WERI-Rb-1 (cell line): Measurements from ENCODE around the gene ZNF431.
"Not testable (repeated sequence)": the region's sequence is repeated elsewhere in the genome, so short reads cannot be mapped to it uniquely, and the experiment has no call there.

Experiments
- DNase-seq: peaks from one replicate; pipeline ENCODE4 v3.0.0-alpha.2; 2020
- H3K27ac ChIP-seq: fragments of 250-450 bp; sonication (Bioruptor Pico); 2 replicates; pipeline ENCODE4 v1.5.1; 2020; ENCODE audit warnings: mild to moderate bottlenecking, moderate library complexity
- H3K27me3 ChIP-seq: fragments of 250-450 bp; sonication (Bioruptor Pico); 2 replicates; pipeline ENCODE4 v1.5.1; 2021; ENCODE audit warnings: mild to moderate bottlenecking, low read depth, moderate library complexity; ENCODE audit not compliant: insufficient read depth, severe bottlenecking
- H3K36me3 ChIP-seq: fragments of 250-450 bp; sonication (Bioruptor Pico); 2 replicates; pipeline ENCODE4 v1.5.1; 2020; ENCODE audit warnings: mild to moderate bottlenecking, moderate library complexity
- H3K4me3 ChIP-seq: 2 replicates; pipeline ENCODE4 v1.5.1; 2011; ENCODE audit warnings: low read depth, mild to moderate bottlenecking, control low read depth, low read length
- H3K9me3 ChIP-seq: fragments of 250-450 bp; sonication (Bioruptor Pico); 2 replicates; pipeline ENCODE4 v1.5.1; 2021; ENCODE audit warnings: mild to moderate bottlenecking, moderate library complexity; ENCODE audit not compliant: severe bottlenecking
- CTCF ChIP-seq: IDR thresholded peaks from 2 replicates; pipeline ENCODE4 v1.5.1; 2011; ENCODE audit warnings: low read depth, mild to moderate bottlenecking, control low read depth, inconsistent platforms, low read length

ZNF431 gene

GRCh38 chr19:21197590-21198295 is 55.9 kb downstream of the ZNF431 start:
- no peak for DNase-seq
- no peak for TF ChIP-seq CTCF
- Histone ChIP-seq H3K27ac (no peak overlapping the region), H3K9me3 (no peaks in the 10 kb centered on the region), H3K27me3 (no peaks in the 10 kb centered on the region), H3K36me3 (no peaks in the 10 kb centered on the region), H3K4me3 (no peak overlapping the region)

GRCh38 chr19:21202865-21203494 is 61.1 kb downstream of the ZNF431 start:
- DNase-seq: peak; percentile 44
- no peak overlapping the region for H3K4me3 ChIP-seq
- peak; percentile 92 for TF ChIP-seq CTCF
- H3K9me3 ChIP-seq: peaks cover 2% of the 10 kb centered on the region
- no peaks in the 10 kb centered on the region for H3K27me3 ChIP-seq
- no peaks in the 10 kb centered on the region for H3K36me3 ChIP-seq
- H3K27ac ChIP-seq: no peak overlapping the region

- TF ChIP-seq CTCF: no peak
- H3K9me3 ChIP-seq: peaks cover 2% of the 10 kb centered on the region
- H3K27ac ChIP-seq: no peak overlapping the region
- no peak overlapping the region for H3K4me3 ChIP-seq
- no peaks in the 10 kb centered on the region for H3K27me3 ChIP-seq
- DNase-seq: no peak
- H3K36me3 ChIP-seq: no peaks in the 10 kb centered on the region
Measured at GRCh38 chr19:21210037-21210621, 68.3 kb downstream of the ZNF431 start.

- no peak overlapping the region for H3K27ac ChIP-seq
- TF ChIP-seq CTCF: no peak
Measured at GRCh38 chr19:21221693-21222092, 79.9 kb downstream of the ZNF431 start.

GRCh38 chr19:21229938-21230337 is 88.1 kb downstream of the ZNF431 start:
- H3K27me3 ChIP-seq, H3K36me3 ChIP-seq, H3K27ac ChIP-seq, DNase-seq, H3K4me3 ChIP-seq, H3K9me3 ChIP-seq: not testable (repeated sequence)

More at GRCh38 chr19:21221693-21222092, 79.9 kb downstream of the ZNF431 start:
- no peak overlapping the region for H3K4me3 ChIP-seq
- H3K27me3 ChIP-seq: no peaks in the 10 kb centered on the region
- no peak for DNase-seq
- H3K36me3 ChIP-seq: no peaks in the 10 kb centered on the region
- H3K9me3 ChIP-seq: no peaks in the 10 kb centered on the region

DNA sequence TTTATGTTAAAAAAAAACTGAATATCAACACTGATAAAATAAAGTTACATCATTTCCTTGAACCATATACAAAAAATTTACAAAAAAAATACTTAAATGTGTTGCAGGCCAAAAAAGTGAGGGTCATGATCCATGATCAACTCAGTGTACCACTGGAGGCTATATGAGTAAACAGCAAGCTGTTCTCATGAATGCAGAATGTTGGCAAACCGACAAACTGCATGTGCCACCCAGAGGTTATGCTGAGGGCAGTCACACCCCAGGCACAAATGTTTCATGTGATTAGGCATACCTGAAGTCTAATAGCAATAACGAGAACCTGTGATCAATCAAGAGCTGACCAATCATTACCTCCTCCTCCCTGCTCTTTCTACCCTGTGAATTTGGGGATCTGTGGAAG is 91.9 kb downstream of the ZNF431 start:
- TF ChIP-seq CTCF: no peak
- peaks cover 7% of the 10 kb centered on the region for H3K9me3 ChIP-seq
- H3K27me3 ChIP-seq: no peaks in the 10 kb centered on the region
- DNase-seq: no peak
- no peaks in the 10 kb centered on the region for H3K36me3 ChIP-seq
- H3K4me3 ChIP-seq: no peak overlapping the region
- H3K27ac ChIP-seq: no peak overlapping the region

- H3K27ac ChIP-seq, H3K36me3 ChIP-seq, DNase-seq, H3K4me3 ChIP-seq, H3K9me3 ChIP-seq, H3K27me3 ChIP-seq: not testable (repeated sequence)
Measured at GRCh38 chr19:21236751-21237150, 94.9 kb downstream of the ZNF431 start.
